HG02840 (cell line): Measurements from ENCODE around the gene KLRK1.
"Not testable (repeated sequence)": the region's sequence is repeated elsewhere in the genome, so short reads cannot be mapped to it uniquely, and the experiment has no call there.

Source experiments
- ATAC-seq: cut with Tn5 transposase; IDR thresholded peaks from one replicate; pipeline ENCODE4 v1.9.1; 2021; ENCODE audit warnings: mild to moderate bottlenecking, moderate library complexity, moderate number of reproducible peaks; ENCODE audit not compliant: unreplicated experiment, low FRiP score

The KLRK1 gene

DNA sequence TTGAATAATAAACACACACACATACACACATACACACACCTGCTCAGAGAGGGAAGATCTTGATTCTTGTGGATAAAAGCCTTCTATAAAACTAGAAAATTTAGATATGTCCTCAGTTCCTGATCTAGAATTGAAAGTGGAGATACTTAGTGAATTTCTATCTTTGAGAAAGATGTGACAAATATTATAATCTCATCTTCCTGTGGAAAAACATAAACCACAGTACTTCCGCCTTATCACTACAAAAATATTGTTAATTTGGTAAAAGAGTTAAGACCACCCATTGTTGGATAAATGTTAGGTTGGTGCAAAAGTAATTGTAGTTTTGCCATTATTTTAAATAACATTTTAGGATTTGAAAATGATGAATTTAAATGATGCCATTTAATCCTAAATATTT lies at the start of gene KLRK1:
KLRK1 (minus strand) TSS at position 138 of the 400 bp plus-strand sequence. CDS start 1,231 bp downstream, outside the sequence.
- no peak for ATAC-seq

GRCh38 chr12:10437601-10438000 lies 47.8 kb upstream of the KLRK1 start:
- ATAC-seq = not testable (repeated sequence)

DNA sequence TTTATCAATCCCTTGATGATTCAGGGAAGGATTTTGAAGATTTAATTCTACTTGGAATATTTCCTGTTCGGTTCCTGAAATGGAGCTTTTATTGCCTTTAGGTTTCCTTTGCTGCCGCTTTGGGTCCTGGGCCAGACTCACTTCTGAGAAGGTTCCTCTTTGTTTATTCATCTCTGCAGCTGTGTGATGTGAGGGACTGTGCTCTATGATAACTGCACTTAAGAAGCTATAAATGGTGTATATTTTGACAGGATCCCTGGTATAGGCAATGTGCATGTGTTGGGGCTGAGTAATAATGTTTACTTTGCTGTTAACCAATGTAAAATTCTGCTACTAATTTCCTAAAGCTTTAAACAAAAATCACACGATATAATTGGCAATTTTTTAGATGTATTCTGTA lies 46.0 kb upstream of the KLRK1 start, which contains the start of gene KLRC2:
KLRC2 (minus strand) TSS at position 195 of the 400 bp plus-strand sequence; CDS start at position 171, 24 bp downstream.
- ATAC-seq = not testable (repeated sequence)

- ATAC-seq = not testable (repeated sequence)
These were observed 40.8 kb upstream of the KLRK1 start for GRCh38 chr12:10430623-10431022.

GRCh38 chr12:10425938-10426337 lies 36.1 kb upstream of the KLRK1 start:
- not testable (repeated sequence) for ATAC-seq

- ATAC-seq = not testable (repeated sequence)
These were observed 34.5 kb upstream of the KLRK1 start for GRCh38 chr12:10424260-10424899.

- ATAC-seq = not testable (repeated sequence)
These were observed 32.3 kb upstream of the KLRK1 start for GRCh38 chr12:10422159-10422558.

DNA sequence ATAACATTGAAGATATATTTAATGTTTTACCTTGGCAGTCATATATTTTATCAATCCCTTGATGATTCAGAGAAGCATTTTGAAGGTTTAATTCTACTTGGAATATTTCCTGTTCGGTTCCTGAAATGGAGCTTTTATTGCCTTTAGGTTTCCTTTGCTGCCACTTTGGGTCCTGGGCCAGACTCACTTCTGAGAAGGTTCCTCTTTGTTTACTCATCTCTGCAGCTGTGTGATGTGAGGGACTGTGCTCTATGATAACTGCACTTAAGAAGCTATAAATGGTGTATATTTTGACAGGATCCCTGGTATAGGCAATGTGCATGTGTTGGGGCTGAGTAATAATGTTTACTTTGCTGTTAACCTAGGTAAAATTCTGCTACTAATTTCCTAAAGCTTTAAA lies 30.5 kb upstream of the KLRK1 start, which contains the start of gene KLRC3:
KLRC3 (minus strand) TSS at position 262 of the 400 bp plus-strand sequence; CDS start at position 217, 45 bp downstream.
- not testable (repeated sequence) for ATAC-seq

- ATAC-seq = no peak
These were observed 19.6 kb upstream of the KLRK1 start, which contains the start of gene KLRC4 for GRCh38 chr12:10409392-10409791. TSS of gene KLRC4 (minus strand) at chr12:10409757. CDS start at chr12:10409575, 182 bp downstream.

- no peak for ATAC-seq
These were observed 19.0 kb upstream of the KLRK1 start for GRCh38 chr12:10408842-10409241.

DNA sequence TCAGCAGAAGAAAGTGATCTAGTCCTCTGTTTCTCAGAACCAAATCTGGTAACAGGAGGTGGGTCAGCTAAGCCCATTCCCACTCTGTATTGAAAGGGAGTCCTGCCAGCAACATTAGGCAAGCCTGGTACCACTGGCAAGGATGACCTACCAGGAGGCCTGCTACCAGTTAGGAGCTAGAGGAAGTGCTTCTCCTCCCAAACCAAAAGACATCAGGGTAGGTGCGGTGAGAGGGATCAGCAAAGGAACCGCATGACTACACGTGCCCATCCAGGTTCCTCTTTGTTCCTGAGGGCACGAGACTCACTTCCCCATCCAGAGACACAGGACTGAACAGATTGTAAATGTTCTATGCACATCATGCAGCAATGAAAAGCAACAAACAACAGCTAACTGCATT lies 16.9 kb upstream of the KLRK1 start:
- no peak for ATAC-seq

DNA sequence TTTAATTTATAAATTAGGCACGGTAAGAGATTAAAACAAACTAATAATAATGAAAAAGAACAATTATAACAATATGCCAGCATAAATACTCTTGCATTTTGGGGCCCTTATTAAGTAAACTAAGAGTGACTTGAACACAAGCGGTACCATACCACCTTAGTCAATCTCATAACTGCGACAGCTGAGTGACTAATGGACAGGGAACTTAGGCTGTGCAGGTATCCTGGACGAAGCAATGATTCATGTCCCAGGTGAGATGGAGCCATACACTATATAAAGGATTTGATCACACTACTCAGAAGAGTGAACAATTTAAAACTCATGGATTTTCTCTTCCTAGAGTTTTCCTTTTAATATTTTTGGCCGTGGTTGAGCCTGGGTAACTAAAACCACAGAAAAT lies 15.5 kb upstream of the KLRK1 start:
- ATAC-seq = no peak

DNA sequence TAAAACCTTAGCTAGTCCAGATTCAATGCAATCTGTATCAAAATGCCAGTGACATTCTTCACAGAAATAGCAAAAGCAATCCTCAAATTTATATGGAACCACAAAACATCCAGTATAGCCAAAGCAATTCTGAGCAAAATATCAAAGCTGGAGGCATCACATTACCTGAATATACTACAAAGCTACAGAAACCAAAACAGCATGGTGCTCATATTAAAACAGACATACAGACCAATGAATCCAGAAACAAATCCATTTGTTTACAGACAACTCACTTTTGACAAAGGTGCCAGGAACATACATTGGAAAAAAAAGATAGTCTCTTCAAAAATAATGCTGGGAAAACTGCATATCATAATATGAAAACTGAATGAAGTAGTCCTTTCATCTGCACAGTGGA lies 15.0 kb upstream of the KLRK1 start:
- ATAC-seq = no peak

- ATAC-seq = no peak
These were observed 11.0 kb upstream of the KLRK1 start for GRCh38 chr12:10400829-10401228.

- no peak for ATAC-seq
These were observed 8.3 kb upstream of the KLRK1 start for GRCh38 chr12:10398168-10398567.

DNA sequence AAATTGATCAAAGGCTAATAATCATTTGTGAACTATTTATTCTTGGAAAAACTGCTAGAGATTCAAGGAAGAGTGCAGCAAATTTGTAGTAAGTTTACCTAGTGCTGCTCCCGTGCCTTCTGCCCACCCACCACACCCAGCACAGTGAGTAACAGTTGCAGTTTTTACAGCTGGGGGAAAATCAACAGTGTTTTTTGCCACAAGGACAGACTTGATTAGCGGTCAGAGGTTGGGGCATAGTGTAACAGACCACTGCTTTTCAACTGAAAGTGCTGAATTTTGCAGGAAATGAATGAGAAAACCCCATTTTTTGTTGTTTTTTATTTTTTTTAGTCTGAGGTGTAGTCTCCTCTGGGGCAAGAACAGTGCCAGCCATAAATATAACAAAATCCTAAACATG lies 7.5 kb upstream of the KLRK1 start:
- no peak for ATAC-seq

DNA sequence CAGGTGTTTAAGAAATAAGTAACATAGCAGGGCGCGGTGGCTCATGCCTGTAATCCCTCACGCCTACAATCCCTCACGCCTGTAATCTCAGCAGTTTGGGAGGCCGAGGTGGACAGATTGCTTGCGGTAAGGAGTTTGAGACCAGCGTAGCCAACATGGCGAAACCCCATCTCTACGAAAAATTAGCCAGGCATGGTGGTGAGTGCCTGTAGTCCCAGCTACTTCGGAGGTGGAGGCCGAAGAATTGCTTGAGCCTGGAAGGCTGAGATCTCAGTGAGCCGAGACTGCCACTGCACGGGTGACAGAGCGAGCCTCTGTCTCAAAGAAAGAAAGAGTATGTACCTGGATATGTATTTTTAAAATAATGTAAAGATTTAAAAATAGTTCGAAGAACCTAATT lies 6.3 kb upstream of the KLRK1 start:
- not testable (repeated sequence) for ATAC-seq

DNA sequence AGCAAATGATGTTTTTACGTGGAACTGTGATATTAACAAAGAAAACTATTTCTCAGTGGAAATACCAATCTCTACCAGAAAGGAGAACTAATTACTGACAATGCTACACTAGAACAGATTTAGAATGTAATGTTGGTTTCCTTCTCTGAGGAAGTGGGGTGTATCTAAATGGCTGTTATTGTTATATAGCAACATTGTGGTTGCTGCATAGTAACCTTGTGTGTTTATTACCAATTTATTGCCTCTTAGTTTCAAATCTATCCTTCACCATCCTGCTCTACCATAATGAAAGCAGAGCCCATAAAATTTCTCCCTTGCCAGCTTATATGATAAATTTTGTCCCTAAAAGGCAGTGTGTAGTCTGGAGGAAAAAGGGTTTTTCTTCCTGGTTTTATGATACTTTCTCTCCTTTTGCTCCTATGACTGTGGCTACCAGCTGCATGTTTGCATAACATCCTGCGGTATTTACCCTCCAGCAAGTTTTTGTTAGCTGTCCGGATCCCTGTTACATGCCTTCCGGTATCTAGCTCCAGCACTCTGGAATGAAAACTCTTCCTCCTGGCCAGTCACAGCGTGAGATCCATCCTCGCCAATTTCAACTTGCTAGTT lies 5.7 kb upstream of the KLRK1 start:
- ATAC-seq = peak; percentile 81

DNA sequence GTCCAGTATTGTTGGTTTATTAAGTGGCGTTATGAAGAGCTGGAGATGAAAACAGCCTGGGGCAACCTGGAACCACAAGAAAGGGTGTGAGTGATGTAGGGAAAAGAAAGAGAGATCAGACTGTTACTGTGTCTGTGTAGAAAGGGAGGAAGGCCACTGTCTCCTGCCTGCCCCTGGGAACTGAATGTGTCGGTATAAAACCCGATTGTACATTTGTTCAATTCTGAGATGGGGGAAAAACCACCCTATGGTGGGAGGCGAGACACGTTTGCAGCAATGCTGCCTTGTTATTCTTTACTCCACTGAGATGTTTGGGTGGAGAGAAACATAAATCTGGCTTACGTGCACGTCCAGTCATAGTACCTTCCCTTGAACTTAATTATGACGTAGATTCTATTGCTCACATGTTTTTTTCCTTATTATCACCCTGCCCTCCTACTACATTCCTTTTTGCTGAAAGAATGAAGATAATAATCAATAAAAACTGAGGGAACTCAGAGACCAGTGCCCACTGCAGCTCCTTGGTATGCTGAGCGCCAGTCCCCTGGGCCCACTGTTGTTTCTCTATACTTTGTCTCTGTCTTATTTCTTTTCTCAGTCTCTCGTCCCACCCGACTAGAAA lies 4.8 kb upstream of the KLRK1 start:
- ATAC-seq = not testable (repeated sequence)

DNA sequence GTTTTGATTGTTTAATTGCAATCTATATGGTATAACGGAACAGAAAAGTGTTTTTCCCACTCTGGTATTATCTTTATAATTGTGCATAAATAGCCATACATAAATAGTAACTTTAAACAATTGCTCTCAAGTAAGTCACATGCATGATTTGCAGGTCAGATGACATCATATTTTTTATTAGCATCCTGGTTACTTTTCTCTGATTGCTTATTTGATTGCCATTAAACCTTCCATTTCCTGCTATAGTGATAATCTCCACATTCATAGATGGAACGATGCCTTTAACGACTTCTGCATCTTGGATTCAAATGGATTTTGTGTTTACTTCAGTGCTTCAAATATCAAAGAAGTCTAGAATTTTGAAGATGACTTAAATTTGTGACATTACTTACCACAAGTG lies 3.5 kb upstream of the KLRK1 start:
- ATAC-seq = no peak

- ATAC-seq = peak; percentile 54
These were observed 2.6 kb upstream of the KLRK1 start for GRCh38 chr12:10392394-10392930.
